ENCODE results near the gene CASP7. TPM values are rescaled to one million over a fixed set of nuclear protein-coding genes. Genes with fewer than 3 reads are reported as not detected.
"Not testable (repeated sequence)": the region's sequence is repeated elsewhere in the genome, so short reads cannot be mapped to it uniquely, and the experiment has no call there.

The CASP7 gene
- total RNA-seq, 4 donors from 2014 or later: 5.3 to 23.9 (median 8.9) TPM

GRCh38 chr10:113762083-113762482, 82.4 kb downstream of the CASP7 start:
- H3K36me3 ChIP-seq: no peaks in the 10 kb centered on the region
- in situ Hi-C loops (cut with MboI; ENCODE audit: low sequenced_read_pairs in 4 of 4): no loop called here
- TF ChIP-seq CTCF (IDR thresholded peaks at IDR 0.05 in 4 of 5, conservative IDR thresholded peaks at IDR 0.05 in 1 of 5) (no peak), POLR2A (IDR thresholded peaks at IDR 0.05) (no peak)

GRCh38 chr10:113764582-113764981, 84.9 kb downstream of the CASP7 start:
- DNase-seq (no peak), ATAC-seq (no peak)
- H3K4me1 ChIP-seq: no peaks in the 10 kb centered on the region
- H3K27ac ChIP-seq: no peak overlapping the region
- intact Hi-C loops (cut with DNase I; ENCODE audit: low total_unique reads) (no loop called here), in situ Hi-C loops (cut with MboI; ENCODE audit: low sequenced_read_pairs in 4 of 4) (no loop called here)
- H3K9me3 ChIP-seq: no peaks in the 10 kb centered on the region
- H3K36me3 ChIP-seq: no peaks in the 10 kb centered on the region
- TF ChIP-seq CTCF (IDR thresholded peaks at IDR 0.05 in 4 of 5, conservative IDR thresholded peaks at IDR 0.05 in 1 of 5) (no peak), POLR2A (IDR thresholded peaks at IDR 0.05) (no peak)
- no peak overlapping the region for H3K4me3 ChIP-seq
- no peaks in the 10 kb centered on the region for H3K27me3 ChIP-seq

More at GRCh38 chr10:113762083-113762482, 82.4 kb downstream of the CASP7 start:
- intact Hi-C loops (cut with DNase I; ENCODE audit: low total_unique reads): no loop called here
- ATAC-seq (no peak), DNase-seq (no peak)
- no peaks in the 10 kb centered on the region for H3K4me1 ChIP-seq
- no peak overlapping the region for H3K27ac ChIP-seq
- no peaks in the 10 kb centered on the region for H3K9me3 ChIP-seq
- H3K27me3 ChIP-seq: no peaks in the 10 kb centered on the region
- H3K4me3 ChIP-seq: no peak overlapping the region

DNA sequence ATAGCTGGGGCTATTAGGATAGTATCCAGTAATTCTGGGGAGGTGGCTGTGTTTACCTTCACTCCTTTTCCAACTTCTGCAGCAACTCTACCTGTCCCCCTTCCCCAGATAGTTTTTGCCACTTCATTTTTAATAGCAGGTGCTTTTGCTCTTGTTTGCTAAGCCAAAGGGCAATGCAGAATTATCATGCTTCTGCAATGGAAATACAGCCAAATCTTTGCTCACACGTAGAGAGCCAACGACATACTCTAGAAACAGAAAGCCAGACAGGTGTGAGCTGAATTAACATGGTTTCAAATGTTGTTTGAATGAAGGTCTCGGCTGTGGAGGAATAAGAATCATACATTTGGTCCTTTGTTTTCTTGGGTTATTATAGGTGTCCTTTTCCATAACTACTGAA, 86.2 kb downstream of the CASP7 start:
- Histone ChIP-seq H3K9me3 (no peaks in the 10 kb centered on the region), H3K27ac (no peak overlapping the region), H3K4me1 (no peaks in the 10 kb centered on the region), H3K4me3 (no peak overlapping the region), H3K27me3 (no peaks in the 10 kb centered on the region), H3K36me3 (no peaks in the 10 kb centered on the region)
- DNase-seq (no peak), ATAC-seq (no peak)
- intact Hi-C loops (cut with DNase I; ENCODE audit: low total_unique reads) (no loop called here), in situ Hi-C loops (cut with MboI; ENCODE audit: low sequenced_read_pairs in 4 of 4) (no loop called here)
- no peak for TF ChIP-seq CTCF (IDR thresholded peaks at IDR 0.05 in 4 of 5, conservative IDR thresholded peaks at IDR 0.05 in 1 of 5)
- TF ChIP-seq POLR2A (IDR thresholded peaks at IDR 0.05): no peak

DNA sequence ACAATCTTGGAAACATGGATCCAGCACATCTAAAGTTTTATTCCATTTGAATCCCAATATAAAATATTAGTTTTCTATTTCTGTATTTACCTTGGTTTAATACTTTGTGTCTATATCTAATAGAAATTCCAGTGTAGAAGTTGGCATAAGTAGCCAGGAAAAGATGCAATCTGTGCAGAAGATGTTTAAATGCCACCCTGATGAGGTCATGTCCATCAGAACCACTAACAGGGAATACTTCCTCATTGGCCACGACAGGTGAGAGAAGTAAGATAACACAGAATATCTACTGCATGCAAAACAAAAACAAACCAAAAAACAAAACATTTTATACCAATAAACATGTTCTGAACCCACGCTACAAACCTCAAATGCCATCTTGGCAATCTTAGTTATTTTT, 87.5 kb downstream of the CASP7 start:
- H3K9me3 ChIP-seq: no peaks in the 10 kb centered on the region
- TF ChIP-seq CTCF (IDR thresholded peaks at IDR 0.05 in 4 of 5, conservative IDR thresholded peaks at IDR 0.05 in 1 of 5) (no peak), POLR2A (IDR thresholded peaks at IDR 0.05) (no peak)
- in situ Hi-C loops (cut with MboI; ENCODE audit: low sequenced_read_pairs in 4 of 4) (no loop called here), intact Hi-C loops (cut with DNase I; ENCODE audit: low total_unique reads) (no loop called here)
- DNase-seq (no peak), ATAC-seq (no peak)
- H3K4me3 ChIP-seq: no peak overlapping the region
- no peaks in the 10 kb centered on the region for H3K27me3 ChIP-seq
- H3K36me3 ChIP-seq: no peaks in the 10 kb centered on the region
- no peaks in the 10 kb centered on the region for H3K4me1 ChIP-seq
- no peak overlapping the region for H3K27ac ChIP-seq

DNA sequence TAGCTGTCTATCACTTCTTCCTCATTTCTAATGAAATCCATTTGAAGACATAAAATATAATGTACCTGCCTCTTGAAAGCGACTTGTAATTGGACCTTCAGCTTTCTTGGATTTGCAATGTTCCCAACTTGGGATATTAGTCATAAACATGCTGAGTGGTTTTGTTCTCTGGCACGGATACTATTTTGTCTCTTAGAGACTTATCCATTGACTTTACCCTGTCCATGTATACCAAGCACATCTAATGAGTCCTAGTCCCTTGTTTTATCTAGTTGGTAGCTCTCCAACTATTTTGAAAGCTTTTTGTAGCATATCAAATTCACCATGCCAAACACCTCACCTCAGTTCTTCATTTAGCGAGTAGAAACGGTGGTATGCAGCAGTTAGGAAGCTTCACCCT, 90.6 kb downstream of the CASP7 start:
- DNase-seq: no peak
- intact Hi-C loops (cut with DNase I; ENCODE audit: low total_unique reads): no loop called here
- no peak for TF ChIP-seq CTCF (IDR thresholded peaks at IDR 0.05 in 4 of 5, conservative IDR thresholded peaks at IDR 0.05 in 1 of 5)
- TF ChIP-seq POLR2A (IDR thresholded peaks at IDR 0.05): no peak
- no peaks in the 10 kb centered on the region for H3K4me1 ChIP-seq
- no peak overlapping the region for H3K27ac ChIP-seq
- peak; percentile 50 to 90 for ATAC-seq
- H3K36me3 ChIP-seq: no peaks in the 10 kb centered on the region
- no peak overlapping the region for H3K4me3 ChIP-seq
- no peaks in the 10 kb centered on the region for H3K27me3 ChIP-seq
- no peaks in the 10 kb centered on the region for H3K9me3 ChIP-seq
- in situ Hi-C loops (cut with MboI; ENCODE audit: low sequenced_read_pairs in 4 of 4): no loop called here

- intact Hi-C loops (cut with DNase I; ENCODE audit: low total_unique reads); in situ Hi-C loops (cut with MboI; ENCODE audit: low sequenced_read_pairs in 4 of 4): not testable (repeated sequence)
These were observed 91.4 kb downstream of the CASP7 start for GRCh38 chr10:113771131-113771530.

More at GRCh38 chr10:113771131-113771530, 91.4 kb downstream of the CASP7 start:
- ATAC-seq, H3K4me3 ChIP-seq, H3K27ac ChIP-seq, H3K27me3 ChIP-seq, H3K4me1 ChIP-seq, H3K36me3 ChIP-seq, H3K9me3 ChIP-seq, DNase-seq: not testable (repeated sequence)

All from gastrocnemius medialis (tissue), 4 donors.